Breast epithelium (tissue), 4 donors: ENCODE measurements around the gene ULK4. TPM values are rescaled to one million over a fixed set of nuclear protein-coding genes. Genes with fewer than 3 reads are reported as not detected.

Experiments
- DNase-seq, 2 donors: peaks; one replicate each; pipeline ENCODE4 v3.0.0-alpha.2; 2019; ENCODE audit warnings: low spot score in 2 of 2
- H3K27ac ChIP-seq, 2 donors: fragments of 200-600 bp; sonication (generic) in 1 of 2; one replicate each; pipeline ENCODE4 v1.5.1; 2016 to 2019; ENCODE audit warnings: mild to moderate bottlenecking in 1 of 2
- H3K27me3 ChIP-seq, 2 donors: fragments of 200-600 bp; sonication (generic) in 1 of 2; one replicate each; pipeline versions ENCODE4 v1.5.1 to v1.6.0; 2017 to 2019; ENCODE audit warnings: control low read depth in 1 of 2, mild to moderate bottlenecking in 1 of 2
- H3K36me3 ChIP-seq: fragments of 200-600 bp; one replicate; pipeline ENCODE4 v1.5.1; 2019
- H3K4me1 ChIP-seq, 2 donors: fragments of 200-600 bp; sonication (generic); one replicate each; pipeline ENCODE4 v1.5.1; 2016 to 2019; ENCODE audit warnings: control low read depth in 1 of 2
- H3K4me3 ChIP-seq, 3 donors: fragments of 200-600 bp; sonication (generic); 1 replicate in 2 of 3; 2 replicates in 1 of 3; pipeline ENCODE4 v1.5.1; 2016 to 2019; ENCODE audit warnings: mild to moderate bottlenecking in 3 of 3, moderate library complexity in 2 of 3
- H3K9me3 ChIP-seq, 2 donors: fragments of 200-600 bp; sonication (generic) in 1 of 2; one replicate each; pipeline ENCODE4 v1.5.1; 2016 to 2019; ENCODE audit warnings: control low read depth in 1 of 2
- POLR2A ChIP-seq: fragments of 450-650 bp; IDR thresholded peaks from one replicate; pipeline ENCODE4 v1.6.1; 2016; ENCODE audit warnings: antibody characterized with exemption, mild to moderate bottlenecking, moderate library complexity
- POLR2AphosphoS5 ChIP-seq, 3 donors: sonication (generic); formaldehyde crosslinking; IDR thresholded peaks; one replicate each; pipeline ENCODE4 v1.6.1; 2017; ENCODE audit warnings: antibody characterized with exemption in 3 of 3
- intact Hi-C: fragments of 100-400 bp; cut with DNase I; formaldehyde crosslinking; loops from one replicate; pipeline ENCODE4 v1.15.1; 2023; ENCODE audit warnings: low total_unique reads
- total RNA-seq, 3 donors: library from RNA; depleted of rRNA; stranded (reverse); fragments of >200 nt; gene quantifications; one replicate each; pipeline ENCODE4 v1.1.0, GENCODE V29; 2016
- TF ChIP-seq, protein P1 (sequence below), 3 donors: fragments of 450-650 bp; IDR thresholded peaks; one replicate each; pipeline ENCODE4 v1.5.1; 2016 to 2017; ENCODE audit warnings: antibody characterized with exemption in 3 of 3, mild to moderate bottlenecking in 3 of 3, moderate library complexity in 3 of 3

Gene ULK4
- total RNA-seq, 3 donors from 2014 or later, result 23.0 to 52.8 (median 31.8) TPM

DNA sequence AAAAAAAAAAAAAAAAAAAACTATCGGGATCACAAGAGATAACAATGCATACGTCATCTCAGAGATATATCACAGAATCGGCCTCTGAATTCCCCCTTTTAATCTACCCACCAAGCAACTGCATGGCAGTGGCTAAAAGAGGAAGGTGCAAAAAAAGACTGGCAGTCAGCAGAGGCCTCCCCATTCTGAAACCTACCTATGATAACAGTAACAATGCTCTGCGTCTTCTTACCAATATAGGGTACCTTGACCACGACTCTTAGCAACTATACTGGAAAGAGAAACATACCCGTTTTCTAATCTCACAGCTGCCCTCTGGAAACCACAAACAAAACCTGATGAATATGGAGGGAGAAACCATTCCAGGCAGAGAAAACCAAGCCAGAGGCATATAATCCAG is 106.9 kb downstream of the ULK4 start:
- Histone ChIP-seq H3K27me3 (no peaks in the 10 kb centered on the region), H3K4me1 (no peaks in the 10 kb centered on the region), H3K36me3 (no peaks in the 10 kb centered on the region), H3K9me3 (no peaks in the 10 kb centered on the region), H3K27ac (no peak overlapping the region), H3K4me3 (no peak overlapping the region)
- TF ChIP-seq, protein P1, sequence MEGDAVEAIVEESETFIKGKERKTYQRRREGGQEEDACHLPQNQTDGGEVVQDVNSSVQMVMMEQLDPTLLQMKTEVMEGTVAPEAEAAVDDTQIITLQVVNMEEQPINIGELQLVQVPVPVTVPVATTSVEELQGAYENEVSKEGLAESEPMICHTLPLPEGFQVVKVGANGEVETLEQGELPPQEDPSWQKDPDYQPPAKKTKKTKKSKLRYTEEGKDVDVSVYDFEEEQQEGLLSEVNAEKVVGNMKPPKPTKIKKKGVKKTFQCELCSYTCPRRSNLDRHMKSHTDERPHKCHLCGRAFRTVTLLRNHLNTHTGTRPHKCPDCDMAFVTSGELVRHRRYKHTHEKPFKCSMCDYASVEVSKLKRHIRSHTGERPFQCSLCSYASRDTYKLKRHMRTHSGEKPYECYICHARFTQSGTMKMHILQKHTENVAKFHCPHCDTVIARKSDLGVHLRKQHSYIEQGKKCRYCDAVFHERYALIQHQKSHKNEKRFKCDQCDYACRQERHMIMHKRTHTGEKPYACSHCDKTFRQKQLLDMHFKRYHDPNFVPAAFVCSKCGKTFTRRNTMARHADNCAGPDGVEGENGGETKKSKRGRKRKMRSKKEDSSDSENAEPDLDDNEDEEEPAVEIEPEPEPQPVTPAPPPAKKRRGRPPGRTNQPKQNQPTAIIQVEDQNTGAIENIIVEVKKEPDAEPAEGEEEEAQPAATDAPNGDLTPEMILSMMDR (IDR thresholded peaks at IDR 0.05), result no peak
- TF ChIP-seq POLR2A (no peak), POLR2AphosphoS5 (IDR thresholded peaks at IDR 0.05) (no peak)
- no peak for DNase-seq
- intact Hi-C loops, result no loop called here

DNA sequence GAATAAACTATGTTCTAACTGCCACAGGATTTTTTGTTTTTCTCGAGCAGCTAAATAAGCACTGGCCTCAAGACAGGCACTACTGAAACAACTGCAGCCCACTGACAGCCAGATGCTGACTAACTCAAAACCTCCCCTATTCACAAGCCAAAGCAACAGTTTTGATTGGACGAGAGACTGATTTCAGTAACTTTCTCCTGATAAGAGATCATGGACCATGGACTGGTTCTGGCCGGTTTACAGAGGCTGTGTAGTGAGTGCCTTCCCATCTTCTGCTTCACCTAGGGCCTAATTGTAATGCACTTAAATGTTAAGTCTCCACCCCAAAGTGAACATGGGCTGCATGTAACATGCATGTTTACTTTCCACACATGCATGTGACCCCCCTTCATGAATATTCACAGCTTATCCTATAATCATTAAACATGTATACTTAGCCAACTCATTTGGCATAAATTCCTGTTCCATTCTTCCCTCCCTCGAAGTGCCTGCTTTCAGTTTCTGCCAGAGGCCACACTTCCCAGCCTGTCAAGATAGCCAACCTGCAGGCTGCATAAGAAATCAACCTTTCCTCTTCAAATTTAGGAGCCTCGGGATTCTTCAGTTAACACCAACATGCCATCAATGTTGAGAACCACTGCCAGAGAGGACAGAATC is 108.2 kb downstream of the ULK4 start:
- Histone ChIP-seq H3K27me3 (no peaks in the 10 kb centered on the region), H3K4me3 (no peak overlapping the region), H3K27ac (no peak overlapping the region), H3K9me3 (no peaks in the 10 kb centered on the region), H3K36me3 (no peaks in the 10 kb centered on the region), H3K4me1 (no peaks in the 10 kb centered on the region)
- TF ChIP-seq POLR2A (no peak), POLR2AphosphoS5 (IDR thresholded peaks at IDR 0.05) (no peak)
- intact Hi-C loops, result no loop called here
- DNase-seq, result no peak

DNA sequence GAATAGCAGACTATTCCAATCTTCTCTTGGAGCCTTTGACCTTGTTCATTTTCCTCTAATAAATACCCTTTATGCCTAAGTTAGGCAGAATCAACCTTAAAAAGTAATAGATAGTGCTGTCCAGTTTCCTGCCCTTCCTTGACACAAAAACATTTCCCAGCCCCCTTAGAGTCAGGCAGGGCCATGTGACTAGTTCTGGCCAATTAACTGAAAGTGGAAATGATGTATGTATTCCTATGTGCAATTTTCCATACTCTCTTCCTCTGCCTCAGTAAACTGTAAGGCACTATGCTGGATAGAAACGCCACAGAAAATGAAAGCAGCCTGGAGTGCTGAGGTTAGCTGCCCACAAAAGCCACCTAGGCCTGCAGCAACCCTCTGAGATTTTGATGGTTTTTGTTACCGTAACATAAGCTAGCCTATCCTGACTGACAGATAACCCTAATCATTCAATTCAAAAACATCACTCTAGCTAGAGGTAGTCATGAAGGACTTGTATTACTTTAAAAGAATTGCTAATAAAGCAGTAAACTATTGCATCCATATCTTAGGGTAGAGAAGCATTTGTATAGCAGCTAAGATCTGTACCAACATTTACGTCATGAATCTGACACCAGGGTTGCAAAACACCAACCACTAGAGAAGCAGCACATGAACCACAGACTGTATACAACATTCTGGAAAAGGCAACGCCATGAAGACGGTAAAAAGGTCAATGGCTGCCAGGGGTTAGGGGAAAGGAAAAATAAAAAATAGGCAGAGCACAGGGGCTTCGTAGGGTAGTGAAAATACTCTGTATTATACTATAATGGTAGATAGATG is 112.9 kb downstream of the ULK4 start:
- DNase-seq, result no peak
- no peak overlapping the region for H3K27ac ChIP-seq
- intact Hi-C loops, result no loop called here
- H3K27me3 ChIP-seq, result no peaks in the 10 kb centered on the region
- no peaks in the 10 kb centered on the region for H3K9me3 ChIP-seq
- H3K36me3 ChIP-seq, result no peaks in the 10 kb centered on the region
- TF ChIP-seq, protein P1 (IDR thresholded peaks at IDR 0.05), result no peak
- TF ChIP-seq POLR2AphosphoS5 (IDR thresholded peaks at IDR 0.05) (no peak), POLR2A (no peak)
- no peaks in the 10 kb centered on the region for H3K4me1 ChIP-seq
- no peak overlapping the region for H3K4me3 ChIP-seq

DNA sequence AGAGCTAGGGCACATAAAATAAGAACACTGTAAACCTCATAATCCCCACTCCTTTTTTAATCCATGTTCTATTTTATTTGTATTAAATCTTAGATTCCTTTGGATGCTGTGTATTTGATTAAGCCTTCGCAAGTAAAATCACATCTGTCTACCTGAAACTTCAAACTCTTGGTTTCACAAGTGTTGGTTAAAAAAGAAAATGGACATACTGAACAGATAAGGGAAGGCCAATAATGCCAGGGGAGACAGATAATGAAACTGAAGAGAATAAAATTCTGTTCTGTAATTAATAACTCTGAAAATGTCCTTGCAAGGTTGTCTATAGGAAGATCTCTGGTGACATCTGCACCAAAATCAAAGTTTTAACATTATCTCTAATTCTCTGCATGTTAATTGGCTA is 114.2 kb downstream of the ULK4 start:
- no peak overlapping the region for H3K27ac ChIP-seq
- TF ChIP-seq, protein P1 (IDR thresholded peaks at IDR 0.05), result no peak
- TF ChIP-seq POLR2A (no peak), POLR2AphosphoS5 (IDR thresholded peaks at IDR 0.05) (no peak)
- no peaks in the 10 kb centered on the region for H3K27me3 ChIP-seq
- H3K4me1 ChIP-seq, result no peaks in the 10 kb centered on the region
- no peak for DNase-seq
- intact Hi-C loops, result no loop called here
- no peaks in the 10 kb centered on the region for H3K9me3 ChIP-seq
- H3K4me3 ChIP-seq, result no peak overlapping the region
- no peaks in the 10 kb centered on the region for H3K36me3 ChIP-seq

DNA sequence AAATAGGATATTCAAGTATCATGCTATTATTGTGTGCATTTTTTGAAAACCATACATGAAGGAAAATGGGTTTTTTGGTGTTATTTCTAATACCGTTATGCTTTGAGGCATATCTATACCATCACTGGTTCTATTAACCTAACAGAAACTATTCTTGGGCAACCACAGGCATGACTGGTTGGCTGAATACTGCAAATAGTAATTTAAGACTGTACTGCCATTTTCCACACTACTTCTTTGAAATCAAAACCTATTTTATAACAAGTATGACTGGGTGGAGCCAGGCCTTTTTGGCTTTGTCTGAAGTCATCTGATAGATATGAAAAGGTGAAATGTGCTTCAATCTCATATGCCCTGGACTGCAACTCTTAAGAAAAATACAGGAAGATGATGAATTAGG is 115.1 kb downstream of the ULK4 start:
- Histone ChIP-seq H3K27me3 (no peaks in the 10 kb centered on the region), H3K9me3 (no peaks in the 10 kb centered on the region), H3K36me3 (no peaks in the 10 kb centered on the region), H3K4me3 (no peak overlapping the region), H3K27ac (no peak overlapping the region), H3K4me1 (no peaks in the 10 kb centered on the region)
- no peak for DNase-seq
- no peak for TF ChIP-seq POLR2AphosphoS5 (IDR thresholded peaks at IDR 0.05)
- TF ChIP-seq POLR2A, result no peak
- TF ChIP-seq, protein P1 (IDR thresholded peaks at IDR 0.05), result no peak
- intact Hi-C loops, result no loop called here
